HUES64 (cell line): ENCODE measurements around the gene HNRNPA0.

ENCODE experiments used
- H3K27ac ChIP-seq: 2 replicates; pipeline ENCODE4 v1.7.0; 2013; ENCODE audit warnings: low read depth, low read length, inconsistent platforms
- H3K27me3 ChIP-seq: 2 replicates; pipeline ENCODE4 v1.6.1; 2013; ENCODE audit warnings: mild to moderate bottlenecking, low read length; ENCODE audit not compliant: insufficient read depth
- H3K36me3 ChIP-seq: 2 replicates; pipeline ENCODE4 v1.6.1; 2013; ENCODE audit warnings: mild to moderate bottlenecking, low read length; ENCODE audit not compliant: insufficient read depth
- H3K4me1 ChIP-seq: 2 replicates; pipeline ENCODE4 v1.6.1; 2013; ENCODE audit warnings: mild to moderate bottlenecking, low read length, moderate library complexity; ENCODE audit not compliant: insufficient read depth
- H3K4me3 ChIP-seq: 2 replicates; pipeline ENCODE4 v1.5.1; 2013; ENCODE audit warnings: mild to moderate bottlenecking, low read length, moderate library complexity
- H3K9ac ChIP-seq: 2 replicates; pipeline ENCODE4 v1.6.1; 2013; ENCODE audit warnings: mild to moderate bottlenecking, low read depth, low read length
- H3K9me3 ChIP-seq: 2 replicates; pipeline ENCODE4 v1.6.1; 2013; ENCODE audit warnings: low read depth, low read length; ENCODE audit not compliant: insufficient read depth
- WGBS: fragments of 150-250, 120-280 bp; methylation state at CpG from one replicate; pipeline ENCODE4 v1.1.7; 2013; ENCODE audit warnings: missing lambda C conversion rate; 5-methylcytosine and 5-hydroxymethylcytosine counted together

HNRNPA0 gene

DNA sequence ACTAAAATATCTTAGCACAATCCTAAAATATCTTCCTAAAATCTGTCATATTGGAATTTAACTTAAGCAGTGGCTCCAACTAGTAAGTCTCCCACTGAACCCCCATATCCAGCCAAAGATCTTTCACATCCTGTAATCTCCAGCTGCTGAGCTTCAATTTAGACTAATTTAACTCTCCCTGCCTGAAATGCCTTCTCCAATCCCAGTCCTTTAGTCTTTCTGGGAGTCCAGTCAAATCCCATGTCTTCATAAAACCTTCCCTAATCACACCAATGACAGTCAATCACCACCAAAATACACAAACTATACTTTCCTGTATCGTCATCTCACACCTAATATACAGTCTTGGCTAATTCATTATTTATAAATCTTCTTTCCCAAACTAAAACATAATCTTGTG lies 17.7 kb downstream of the HNRNPA0 start:
- no peaks in the 10 kb centered on the region for H3K9me3 ChIP-seq
- H3K27me3 ChIP-seq = no peaks in the 10 kb centered on the region
- peaks cover 21% of the 10 kb centered on the region; the same call in 1 of the 2 replicates for H3K4me1 ChIP-seq
- H3K27ac ChIP-seq = no peak overlapping the region
- H3K4me3 ChIP-seq = no peak overlapping the region
- no peaks in the 10 kb centered on the region for H3K36me3 ChIP-seq
- 87% methylated on average over 1 of the region's 1 CpG for WGBS
- 0 out of 2 replicates have a peak overlapping the region, but pooled peaks have one; percentile 80 for H3K9ac ChIP-seq

- WGBS = under 1% methylated on average over 12 of the region's 12 CpGs
- Histone ChIP-seq H3K27me3 (no peaks in the 10 kb centered on the region), H3K36me3 (no peaks in the 10 kb centered on the region), H3K4me1 (peaks cover 21% of the 10 kb centered on the region; the same call in 1 of the 2 replicates), H3K9me3 (no peaks in the 10 kb centered on the region), H3K9ac (peak within 1 kb of the TSS; percentile 80), H3K4me3 (peak within 1 kb of the TSS; percentile 81), H3K27ac (peak within 1 kb of the TSS; percentile 73)
Measured at GRCh38 chr5:137735555-137736284, 18.4 kb downstream of the HNRNPA0 start, which contains the start of gene KLHL3. TSS of gene KLHL3 (minus strand) at chr5:137736089. CDS start at chr5:137735646, 443 bp downstream.

DNA sequence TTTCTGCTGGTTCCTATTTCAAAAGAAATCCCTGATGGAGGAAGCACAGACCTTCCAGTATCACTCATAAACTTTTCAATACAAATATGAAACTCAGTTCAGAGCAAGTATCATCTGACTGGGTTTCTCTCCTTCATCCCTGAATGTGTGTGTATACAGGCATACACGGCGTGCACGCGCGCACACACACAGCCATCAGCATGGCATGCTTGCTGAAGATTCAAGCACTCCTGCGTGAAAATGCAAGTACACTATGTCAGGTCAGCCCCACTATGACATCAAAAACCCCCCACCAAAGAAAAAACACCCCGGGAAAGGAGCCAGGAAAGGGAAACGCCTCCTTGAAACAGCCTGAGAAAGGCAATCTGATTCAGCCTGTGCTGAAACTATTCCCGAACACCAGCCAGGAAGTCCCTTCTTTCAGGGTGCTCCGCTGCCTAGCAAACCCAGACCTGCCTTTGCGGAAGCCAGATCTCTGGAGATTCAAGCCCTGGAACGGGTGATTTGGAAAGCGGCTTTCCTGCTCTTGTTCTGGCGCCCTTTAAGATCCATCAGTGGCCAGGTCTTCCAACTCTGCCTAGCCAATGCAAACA lies 19.1 kb downstream of the HNRNPA0 start:
- H3K36me3 ChIP-seq = no peaks in the 10 kb centered on the region
- 14% methylated on average over 14 of the region's 14 CpGs for WGBS
- H3K9ac ChIP-seq = peak overlapping the region; percentile 80
- H3K4me1 ChIP-seq = peaks cover 21% of the 10 kb centered on the region; the same call in 1 of the 2 replicates
- H3K27ac ChIP-seq = peak overlapping the region; percentile 73
- H3K27me3 ChIP-seq = no peaks in the 10 kb centered on the region
- H3K9me3 ChIP-seq = no peaks in the 10 kb centered on the region
- H3K4me3 ChIP-seq = peak overlapping the region; percentile 81

- 63% methylated on average over 2 of the region's 2 CpGs for WGBS
- H3K36me3 ChIP-seq = no peaks in the 10 kb centered on the region
- no peaks in the 10 kb centered on the region for H3K9me3 ChIP-seq
- H3K4me3 ChIP-seq = peak overlapping the region; percentile 81
- 0 out of 2 replicates have a peak overlapping the region, but pooled peaks have one; percentile 10 for H3K9ac ChIP-seq
- no peak overlapping the region for H3K27ac ChIP-seq
- no peaks in the 10 kb centered on the region for H3K27me3 ChIP-seq
- H3K4me1 ChIP-seq = peaks cover 21% of the 10 kb centered on the region; the same call in 1 of the 2 replicates
Measured at GRCh38 chr5:137734331-137734730, 19.8 kb downstream of the HNRNPA0 start.

DNA sequence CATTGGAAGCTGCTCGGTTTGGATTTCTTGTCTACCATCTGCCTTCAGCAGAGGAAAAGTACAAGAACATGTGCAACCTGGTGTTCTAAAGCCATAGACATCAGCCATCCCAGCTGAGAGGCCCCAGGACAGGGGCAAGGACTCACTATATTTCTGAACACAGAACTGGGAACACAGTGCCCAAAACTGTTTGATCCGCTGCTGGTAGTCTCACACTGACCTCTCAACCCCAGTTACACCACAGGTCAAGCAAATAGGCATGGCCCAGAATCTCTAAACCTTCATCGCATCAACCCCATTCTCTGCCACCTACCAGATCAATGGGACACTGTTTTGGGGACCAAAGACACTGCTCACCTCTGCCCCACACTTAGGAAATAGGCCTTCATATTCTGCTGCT lies 20.2 kb downstream of the HNRNPA0 start:
- H3K4me3 ChIP-seq = peak overlapping the region; percentile 81

DNA sequence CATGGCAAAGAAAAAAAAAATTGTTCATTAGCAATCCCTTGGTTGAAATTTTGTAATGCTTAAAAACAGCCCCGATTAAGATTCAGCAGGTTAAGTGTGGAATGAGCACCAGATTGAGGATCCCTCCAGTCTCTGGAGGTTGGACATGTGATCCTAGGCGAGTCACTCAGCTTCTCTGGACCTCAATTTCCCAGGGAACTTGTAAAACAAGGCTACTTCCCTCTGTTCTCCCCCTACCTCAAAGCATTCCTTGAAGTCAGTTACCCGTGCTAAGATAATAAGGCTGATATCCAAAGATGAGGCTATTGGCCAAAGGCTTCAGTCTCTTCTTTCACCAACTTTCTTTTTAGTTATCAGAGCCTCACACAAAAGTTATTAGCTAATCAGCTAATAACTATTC lies 21.2 kb downstream of the HNRNPA0 start:
- peaks cover 21% of the 10 kb centered on the region; the same call in 1 of the 2 replicates for H3K4me1 ChIP-seq
- H3K27ac ChIP-seq = no peak overlapping the region
- no peak overlapping the region for H3K4me3 ChIP-seq
- H3K27me3 ChIP-seq = no peaks in the 10 kb centered on the region
- no peaks in the 10 kb centered on the region for H3K9me3 ChIP-seq
- no peak overlapping the region for H3K9ac ChIP-seq
- H3K36me3 ChIP-seq = no peaks in the 10 kb centered on the region
- 86% methylated on average over 3 of the region's 3 CpGs for WGBS

More for the DNA sequence above, 20.2 kb downstream of the HNRNPA0 start:
- no peaks in the 10 kb centered on the region for H3K9me3 ChIP-seq
- H3K27me3 ChIP-seq = no peaks in the 10 kb centered on the region
- H3K27ac ChIP-seq = no peak overlapping the region
- WGBS = 92% methylated on average over 3 of the region's 3 CpGs
- 0 out of 2 replicates have a peak overlapping the region, but pooled peaks have one; percentile 10 for H3K9ac ChIP-seq
- peaks cover 21% of the 10 kb centered on the region; the same call in 1 of the 2 replicates for H3K4me1 ChIP-seq
- no peaks in the 10 kb centered on the region for H3K36me3 ChIP-seq

DNA sequence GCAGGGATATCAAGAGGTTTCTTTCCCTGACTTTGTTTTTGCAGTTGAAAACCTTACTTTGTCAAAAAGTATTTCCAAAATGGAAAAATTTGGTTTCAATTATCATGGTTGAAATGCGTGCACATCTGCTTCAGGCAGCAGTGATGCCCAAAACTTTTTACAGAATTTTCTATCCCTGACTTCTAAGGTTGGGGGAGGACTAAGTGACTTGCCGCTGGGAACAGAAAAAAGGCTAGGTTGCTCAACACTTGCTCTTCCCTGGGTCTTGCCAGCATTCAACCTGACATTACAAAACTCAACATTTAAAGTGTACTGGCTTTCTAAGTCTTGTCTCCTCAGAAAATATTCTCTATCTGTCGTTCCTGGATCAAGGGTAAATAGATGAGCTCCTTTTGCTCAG lies 23.0 kb downstream of the HNRNPA0 start:
- Histone ChIP-seq H3K27ac (no peak overlapping the region), H3K27me3 (no peaks in the 10 kb centered on the region), H3K36me3 (no peaks in the 10 kb centered on the region), H3K4me3 (no peak overlapping the region), H3K9ac (no peak overlapping the region), H3K9me3 (no peaks in the 10 kb centered on the region), H3K4me1 (peaks cover 18% of the 10 kb centered on the region; the same call in 1 of the 2 replicates)
- WGBS = 96% methylated on average over 3 of the region's 3 CpGs

DNA sequence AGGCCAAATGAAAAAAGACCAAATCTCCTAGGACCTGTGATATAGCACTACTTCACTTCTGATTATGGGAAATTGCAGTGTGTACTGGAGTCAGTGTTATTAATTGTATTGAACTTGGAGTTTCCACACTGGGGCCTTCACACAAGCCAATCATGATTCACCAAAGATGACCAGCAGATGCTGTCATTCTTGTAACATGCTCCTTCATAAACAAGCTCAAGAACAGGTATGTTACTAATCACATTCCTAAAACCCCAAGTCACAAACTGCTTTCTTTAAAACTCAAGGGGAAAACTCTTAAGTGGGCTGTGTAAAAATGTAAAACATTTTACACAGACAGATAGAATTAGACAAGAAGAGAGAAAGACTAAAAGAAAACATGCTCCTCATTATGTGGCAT lies 23.8 kb downstream of the HNRNPA0 start:
- H3K9me3 ChIP-seq = no peaks in the 10 kb centered on the region
- no peaks in the 10 kb centered on the region for H3K36me3 ChIP-seq
- no peak overlapping the region for H3K27ac ChIP-seq
- peaks cover 16% of the 10 kb centered on the region; the same call in 1 of the 2 replicates for H3K4me1 ChIP-seq
- H3K9ac ChIP-seq = no peak overlapping the region
- H3K4me3 ChIP-seq = no peak overlapping the region
- no peaks in the 10 kb centered on the region for H3K27me3 ChIP-seq

DNA sequence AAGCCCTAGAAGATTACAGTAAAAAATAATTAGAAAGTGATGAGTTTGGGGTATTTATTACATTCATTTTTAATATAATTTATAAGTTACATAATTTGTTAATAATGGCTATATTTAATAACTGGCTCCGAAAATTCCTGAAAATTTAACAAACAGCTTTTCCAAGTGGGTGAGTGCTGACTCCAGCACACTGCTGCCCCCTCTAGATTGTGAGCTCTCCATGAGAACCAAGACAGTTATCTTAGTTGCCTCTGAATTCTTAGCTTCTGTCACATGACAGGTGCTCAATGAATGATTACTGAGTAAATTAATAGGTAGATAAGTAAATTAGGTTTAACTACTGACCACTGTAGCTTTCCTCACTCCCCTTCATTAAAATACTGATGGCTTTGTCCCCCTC lies 26.1 kb downstream of the HNRNPA0 start:
- Histone ChIP-seq H3K36me3 (no peaks in the 10 kb centered on the region), H3K27ac (no peak overlapping the region), H3K4me1 (peaks cover 5% of the 10 kb centered on the region; the same call in 1 of the 2 replicates), H3K27me3 (no peaks in the 10 kb centered on the region), H3K9ac (no peak overlapping the region), H3K9me3 (no peaks in the 10 kb centered on the region), H3K4me3 (no peak overlapping the region)
- WGBS = 92% methylated on average over 1 of the region's 1 CpG

- H3K27ac ChIP-seq = no peak overlapping the region; the same call in 1 of the 2 replicates
- peaks cover under 1% of the 10 kb centered on the region; the same call in 1 of the 2 replicates for H3K4me1 ChIP-seq
- H3K9me3 ChIP-seq = no peaks in the 10 kb centered on the region
- H3K4me3 ChIP-seq = no peak overlapping the region
- no peaks in the 10 kb centered on the region for H3K27me3 ChIP-seq
- WGBS = 91% methylated on average over 2 of the region's 2 CpGs
- no peaks in the 10 kb centered on the region for H3K36me3 ChIP-seq
- no peak overlapping the region for H3K9ac ChIP-seq
Measured at GRCh38 chr5:137727623-137728022, 26.5 kb downstream of the HNRNPA0 start.

DNA sequence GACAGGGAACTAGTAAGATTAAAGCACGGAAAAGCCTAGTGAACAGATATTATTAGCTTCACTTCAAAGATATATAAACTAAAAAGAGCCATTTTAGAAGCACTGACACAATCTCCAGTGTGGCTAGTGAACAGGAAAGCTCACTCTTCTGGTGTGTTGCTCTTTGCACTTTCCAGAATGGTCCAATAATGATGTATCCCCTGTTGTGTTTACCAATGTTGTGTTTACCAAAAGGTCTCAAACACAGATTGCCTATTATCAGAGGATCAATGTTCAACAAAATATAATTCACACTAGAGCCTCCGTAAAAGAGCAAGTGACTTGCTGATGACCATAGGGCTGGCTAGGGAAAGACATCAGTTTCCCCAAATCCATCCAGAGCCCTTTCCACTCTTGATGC lies 29.9 kb downstream of the HNRNPA0 start:
- H3K36me3 ChIP-seq = 0 out of 2 replicates have a peak, but pooled peaks cover 4% of the 10 kb centered on the region
- no peak overlapping the region for H3K4me3 ChIP-seq
- 97% methylated on average over 2 of the region's 2 CpGs for WGBS
- H3K9me3 ChIP-seq = no peaks in the 10 kb centered on the region
- no peak overlapping the region for H3K27ac ChIP-seq
- H3K27me3 ChIP-seq = no peaks in the 10 kb centered on the region
- no peaks in the 10 kb centered on the region for H3K4me1 ChIP-seq
- no peak overlapping the region for H3K9ac ChIP-seq
